NCI-H1105 treated with DMSO at 0.1 percent for 48 hours (cell line): Measurements from ENCODE around the gene CYSTM1.

ENCODE experiments used
- DNase-seq: peaks from one replicate; lab custom pipeline; 2025; lab: John Stamatoyannopoulos, UW

The CYSTM1 gene

DNA sequence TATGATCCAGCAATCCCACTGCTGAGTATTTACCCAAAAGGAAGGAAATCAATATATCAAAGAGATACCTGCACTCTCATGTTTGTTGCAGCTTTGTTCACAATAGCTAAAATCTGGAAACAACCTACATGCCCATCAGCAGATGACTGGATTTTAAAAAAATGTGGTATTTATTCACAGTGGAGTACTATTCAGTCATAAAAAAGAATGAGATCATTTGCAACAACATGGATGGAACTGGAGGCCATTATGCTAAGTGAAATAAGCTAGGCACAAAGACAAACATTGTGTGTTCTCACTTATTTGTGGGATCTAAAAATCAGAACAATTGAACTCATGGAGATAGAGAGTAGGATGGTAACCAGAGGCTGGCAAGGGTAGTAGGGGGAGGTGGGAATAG is 33.1 kb downstream of the CYSTM1 start:
- DNase-seq, result no peak

- no peak for DNase-seq
Observed at GRCh38 chr5:140213370-140213983, 38.5 kb downstream of the CYSTM1 start.

GRCh38 chr5:140214831-140215230 is 39.8 kb downstream of the CYSTM1 start:
- DNase-seq, result no peak

GRCh38 chr5:140215276-140215675 is 40.3 kb downstream of the CYSTM1 start:
- no peak for DNase-seq

DNA sequence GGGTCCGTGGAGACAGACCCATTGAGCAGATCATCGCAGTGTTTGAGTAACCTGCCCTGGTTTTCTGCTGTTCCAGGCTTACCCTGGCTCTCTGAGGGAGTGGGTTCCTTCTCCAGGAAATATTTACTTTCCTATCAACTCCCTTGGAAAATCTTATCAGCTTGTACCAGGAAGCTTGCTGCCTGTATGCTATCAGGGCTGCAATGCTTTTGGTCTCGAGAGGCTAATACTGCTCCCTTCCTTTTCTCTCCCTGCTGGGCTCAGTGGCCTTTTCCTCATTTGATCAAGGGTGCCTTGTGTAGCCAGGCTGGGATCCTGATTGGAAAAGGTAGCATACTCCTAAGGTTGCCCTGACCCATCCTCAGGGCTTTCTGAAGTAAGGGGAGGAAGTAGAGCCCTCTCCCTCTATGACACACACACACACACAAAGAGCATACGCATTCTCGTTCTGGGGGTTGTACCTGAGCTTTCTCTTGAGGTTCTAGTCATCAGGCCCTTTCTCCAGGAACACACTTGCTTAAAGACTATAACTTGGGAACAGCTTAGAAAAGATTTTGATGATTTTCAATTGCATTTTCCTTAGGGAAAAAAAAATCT is 41.6 kb downstream of the CYSTM1 start:
- no peak for DNase-seq

- no peak for DNase-seq
Observed at GRCh38 chr5:140217299-140218026, 42.5 kb downstream of the CYSTM1 start.

GRCh38 chr5:140219068-140219991 is 44.3 kb downstream of the CYSTM1 start:
- DNase-seq, result no peak

DNA sequence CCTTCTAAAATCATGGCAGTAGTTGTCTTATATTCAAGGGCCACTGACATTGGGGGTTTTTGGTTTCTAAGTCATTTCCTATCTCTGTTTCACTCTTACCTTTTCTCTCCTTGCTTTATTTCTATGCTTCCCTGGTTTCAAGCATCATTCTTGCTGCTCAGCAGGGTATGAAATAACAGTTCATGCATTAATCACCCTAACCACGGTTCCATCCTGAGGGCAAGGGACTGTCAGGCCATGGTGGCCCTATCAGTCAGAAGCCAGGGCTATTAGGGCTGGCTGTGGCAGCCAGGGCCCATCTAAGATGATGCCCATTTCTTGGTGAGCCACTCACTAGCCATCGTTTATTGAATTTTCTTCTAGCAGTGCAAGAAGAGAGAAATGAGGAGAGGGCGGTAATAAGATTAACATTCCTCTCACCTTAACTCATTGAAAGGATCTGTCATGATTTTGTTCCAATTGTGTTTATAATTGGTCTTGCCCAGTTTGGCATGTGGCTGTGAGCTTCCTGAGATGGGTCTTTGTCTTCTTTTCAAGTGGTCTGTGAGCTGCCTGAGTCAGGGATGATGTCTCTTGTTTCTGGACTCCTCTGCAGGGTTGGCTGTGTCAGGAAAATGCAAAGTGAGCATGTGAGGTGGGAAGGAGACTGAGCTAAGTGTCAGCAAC is 45.2 kb downstream of the CYSTM1 start:
- DNase-seq, result no peak

GRCh38 chr5:140220698-140221064 is 45.7 kb downstream of the CYSTM1 start:
- DNase-seq, result no peak

GRCh38 chr5:140221697-140222223 is 46.8 kb downstream of the CYSTM1 start:
- DNase-seq, result no peak

DNA sequence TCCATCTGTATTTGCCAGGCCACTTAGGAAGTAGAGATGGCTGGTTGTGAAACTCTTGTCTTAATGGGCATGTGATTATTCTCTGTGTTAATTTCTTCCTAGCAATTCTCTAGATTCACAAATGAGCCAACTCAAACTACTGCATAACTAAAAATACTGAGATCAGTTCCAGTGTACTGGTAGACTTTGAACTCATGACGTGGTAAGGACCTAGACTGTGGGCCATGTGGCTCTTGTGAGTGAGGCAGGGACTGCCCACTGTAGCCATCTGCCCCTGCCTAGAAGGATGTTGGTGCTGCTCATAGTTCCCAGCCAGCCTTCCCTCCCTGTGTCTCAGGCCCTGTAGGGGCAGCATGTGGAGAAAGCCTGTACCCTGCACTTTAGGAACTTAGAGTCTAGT is 47.4 kb downstream of the CYSTM1 start:
- DNase-seq, result no peak

GRCh38 chr5:140223567-140223966 is 48.6 kb downstream of the CYSTM1 start:
- DNase-seq, result no peak

GRCh38 chr5:140224658-140225057 is 49.7 kb downstream of the CYSTM1 start:
- DNase-seq, result no peak

DNA sequence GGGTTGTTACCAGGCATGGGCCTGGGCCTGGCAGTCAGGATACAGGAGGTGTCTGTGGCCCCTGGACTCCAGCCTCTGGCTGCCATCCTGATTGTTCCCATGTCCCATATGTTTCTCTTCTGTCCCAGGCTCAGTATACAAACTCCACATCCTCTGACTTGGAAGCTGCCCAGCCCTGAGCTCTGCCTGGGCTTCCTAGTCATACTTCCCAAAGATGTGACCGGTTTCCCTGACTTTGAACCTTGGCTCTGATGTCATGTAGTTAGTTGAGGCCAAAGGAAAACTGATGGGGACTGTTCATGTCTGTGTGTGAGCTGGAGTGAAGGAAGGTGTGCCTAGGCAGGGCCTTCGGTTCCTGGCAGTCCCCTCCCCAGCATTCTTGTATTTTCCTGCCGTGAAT is 50.4 kb downstream of the CYSTM1 start:
- DNase-seq, result no peak

DNA sequence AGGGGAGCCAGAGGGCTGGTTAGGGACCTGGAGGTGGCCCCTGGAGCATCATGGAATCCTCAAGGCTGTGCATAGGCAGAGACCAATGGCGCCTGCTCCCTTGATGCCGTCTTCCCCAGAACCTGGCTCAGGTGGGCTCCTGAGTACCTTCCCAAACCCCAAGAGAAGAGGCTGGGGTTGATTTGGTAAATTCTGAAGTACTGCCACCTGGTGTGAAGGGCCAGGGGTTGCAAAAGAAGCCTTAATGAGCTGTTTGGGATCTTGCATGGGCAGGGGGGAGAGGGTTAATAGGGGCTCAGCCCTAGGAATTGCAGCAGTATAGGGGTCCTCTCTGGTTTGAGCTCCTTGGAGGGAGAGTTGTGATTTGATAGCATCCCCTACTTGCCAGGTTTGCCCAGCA is 52.1 kb downstream of the CYSTM1 start:
- DNase-seq, result no peak

GRCh38 chr5:140228364-140228837 is 53.4 kb downstream of the CYSTM1 start:
- no peak for DNase-seq

GRCh38 chr5:140230373-140230772 is 55.4 kb downstream of the CYSTM1 start:
- DNase-seq, result no peak

DNA sequence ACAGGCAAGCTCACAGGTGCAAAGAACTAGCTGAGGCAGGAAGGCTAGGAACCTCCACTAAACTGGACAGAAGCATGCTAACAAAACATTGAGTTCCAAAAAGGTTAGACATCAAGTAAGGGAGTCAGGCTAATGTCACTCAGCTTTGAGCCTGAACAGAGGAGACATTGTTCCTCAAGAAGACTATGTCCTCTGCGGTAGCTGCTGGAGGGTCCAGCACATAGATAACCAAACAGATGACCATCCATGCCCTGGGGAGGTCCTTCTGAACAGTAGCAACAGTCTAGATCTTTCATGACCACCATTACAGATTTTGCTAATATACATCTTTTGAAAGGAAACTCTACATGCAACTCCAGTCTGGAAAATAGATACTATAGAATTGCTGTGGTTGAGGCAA is 57.7 kb downstream of the CYSTM1 start:
- DNase-seq, result no peak

GRCh38 chr5:140234377-140234989 is 59.5 kb downstream of the CYSTM1 start:
- DNase-seq, result no peak

- DNase-seq, result no peak
Observed at GRCh38 chr5:140235791-140236551, 61.0 kb downstream of the CYSTM1 start.
